HEK293 (cell line): ENCODE measurements around the gene DPF3.
"Not testable (repeated sequence)": the region's sequence is repeated elsewhere in the genome, so short reads cannot be mapped to it uniquely, and the experiment has no call there.

Experiments used
- CTCF ChIA-PET: fragments of 350-600 bp; formaldehyde crosslinking; extraction: SDS; loops from one replicate; lab custom pipeline; 2021; ENCODE audit warnings: antibody characterized with exemption; lab: Yijun Ruan, JAX
- POLR2A ChIA-PET: fragments of 300-600 bp; formaldehyde crosslinking; extraction: SDS; loops from one replicate; lab custom pipeline; 2020; ENCODE audit warnings: antibody characterized with exemption, inconsistent platforms; lab: Yijun Ruan, JAX
- H3K27ac ChIP-seq: fragments of 200-500 bp; sonication (Bioruptor generic); 2 replicates; pipeline ENCODE4 v1.5.1; 2014; ENCODE audit warnings: low read depth, low read length, control low read depth, inconsistent platforms; ENCODE audit errors: extremely low read depth
- H3K36me3 ChIP-seq, 2 experiments: fragments of 200-500 bp in 1 of 2; sonication (Bioruptor generic) in 1 of 2; 1 replicate in 1 of 2; 2 replicates in 1 of 2; pipeline ENCODE4 v1.5.1; 2014 to 2017; ENCODE audit warnings: inconsistent platforms in 2 of 2, low read length in 2 of 2; ENCODE audit not compliant: control insufficient read depth in 2 of 2, insufficient read depth in 1 of 2
- H3K4me1 ChIP-seq: fragments of 200-500 bp; sonication (Bioruptor generic); 2 replicates; pipeline ENCODE4 v1.5.1; 2014; ENCODE audit warnings: mild to moderate bottlenecking, low read length, inconsistent platforms; ENCODE audit not compliant: control insufficient read depth, insufficient read depth
- H3K4me3 ChIP-seq: 2 replicates; pipeline ENCODE4 v1.5.1; 2011; ENCODE audit warnings: low read depth, mild to moderate bottlenecking, control low read depth, low read length, moderate library complexity
- H3K9me3 ChIP-seq: fragments of 200-500 bp; sonication (Bioruptor generic); 2 replicates; pipeline ENCODE4 v1.5.1; 2014; ENCODE audit warnings: low read depth, low read length, inconsistent platforms; ENCODE audit not compliant: control insufficient read depth, insufficient read depth
- GLIS2 ChIP-seq: fragments of 450-650 bp; formaldehyde crosslinking; IDR thresholded peaks from 2 replicates; pipeline ENCODE4 v1.5.1; 2016; ENCODE audit warnings: missing biosample characterization, missing genetic modification characterization
- IKZF3 ChIP-seq: fragments of 450-650 bp; IDR thresholded peaks from 2 replicates; pipeline ENCODE4 v1.5.0; 2018; ENCODE audit warnings: missing biosample characterization, mild to moderate bottlenecking, missing genetic modification characterization, moderate library complexity
- PATZ1 ChIP-seq: fragments of 450-650 bp; formaldehyde crosslinking; IDR thresholded peaks from 2 replicates; pipeline ENCODE4 v1.5.1; 2016; ENCODE audit warnings: missing biosample characterization, missing genetic modification characterization
- TRIM28 ChIP-seq: IDR thresholded peaks from 2 replicates; pipeline ENCODE4 v1.6.1; 2011; ENCODE audit warnings: low read length, control low read depth, borderline replicate concordance
- ZBTB48 ChIP-seq: fragments of 450-650 bp; formaldehyde crosslinking; IDR thresholded peaks from 2 replicates; pipeline ENCODE4 v1.5.1; 2016; ENCODE audit warnings: missing biosample characterization, missing genetic modification characterization
- ZNF174 ChIP-seq: fragments of 450-650 bp; formaldehyde crosslinking; IDR thresholded peaks from 2 replicates; pipeline ENCODE4 v1.5.0; 2017; ENCODE audit warnings: missing biosample characterization, mild to moderate bottlenecking, missing genetic modification characterization
- ZNF202 ChIP-seq: fragments of 450-650 bp; formaldehyde crosslinking; IDR thresholded peaks from 2 replicates; pipeline ENCODE4 v1.5.1; 2016; ENCODE audit warnings: missing biosample characterization, missing genetic modification characterization, borderline replicate concordance
- ZNF24 ChIP-seq: fragments of 450-650 bp; formaldehyde crosslinking; IDR thresholded peaks from 2 replicates; pipeline ENCODE4 v1.5.1; 2016; ENCODE audit warnings: missing biosample characterization, missing genetic modification characterization
- ZNF280C ChIP-seq: fragments of 450-650 bp; formaldehyde crosslinking; IDR thresholded peaks from 2 replicates; pipeline ENCODE4 v1.5.1; 2016; ENCODE audit warnings: missing biosample characterization, missing genetic modification characterization
- ZNF341 ChIP-seq: fragments of 450-650 bp; formaldehyde crosslinking; IDR thresholded peaks from 2 replicates; pipeline ENCODE4; 2016; ENCODE audit warnings: low read depth, missing biosample characterization, missing genetic modification characterization
- ZNF670 ChIP-seq: fragments of 450-650 bp; formaldehyde crosslinking; IDR thresholded peaks from 2 replicates; pipeline ENCODE4 v1.5.1; 2016; ENCODE audit warnings: missing biosample characterization, missing genetic modification characterization, low read depth
- ZNF707 ChIP-seq: fragments of 450-650 bp; formaldehyde crosslinking; IDR thresholded peaks from 2 replicates; pipeline ENCODE4 v1.5.1; 2016; ENCODE audit warnings: missing biosample characterization, missing genetic modification characterization
- ZNF830 ChIP-seq: fragments of 450-650 bp; IDR thresholded peaks from 2 replicates; pipeline ENCODE4 v1.5.0; 2018; ENCODE audit warnings: missing biosample characterization, missing genetic modification characterization, low read depth, mild to moderate bottlenecking, moderate library complexity
- ZNF843 ChIP-seq: fragments of 450-650 bp; formaldehyde crosslinking; IDR thresholded peaks from 2 replicates; pipeline ENCODE4 v1.5.1; 2016; ENCODE audit warnings: missing biosample characterization, missing genetic modification characterization

The DPF3 gene

DNA sequence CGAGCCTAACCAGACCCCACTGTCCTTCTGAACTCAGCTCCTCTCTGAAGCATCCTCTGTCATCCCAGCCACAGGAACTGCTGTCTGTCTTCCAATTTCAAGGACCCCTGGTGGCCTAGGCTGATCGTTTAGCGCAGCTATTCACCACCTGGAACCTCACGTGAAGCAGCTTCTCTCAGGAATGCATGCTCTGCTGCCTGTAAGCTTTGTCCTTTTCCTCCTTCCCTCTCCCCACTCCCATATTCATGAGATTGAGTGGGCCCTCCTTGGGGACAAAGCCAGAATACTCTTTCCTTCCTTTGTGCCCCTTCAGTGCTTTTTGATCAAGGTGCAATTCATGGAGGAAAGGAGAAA is 17.2 kb downstream of the DPF3 start (continued):
- no peak for TF ChIP-seq PATZ1
- TF ChIP-seq IKZF3 (tag by site-specific recombination): no peak
- no peak for TF ChIP-seq ZNF280C (tag by site-specific recombination)

- no peaks in the 10 kb centered on the region for H3K36me3 ChIP-seq
- ChIA-PET CTCF (interaction anchor here (0.8 to 1.1 kb wide), 2 partner anchors 12 to 29 kb away, joined by 3 read pairs; no protein-coding TSS in a partner anchor), POLR2A (no interaction called here)
- H3K9me3 ChIP-seq: no peaks in the 10 kb centered on the region
- no peaks in the 10 kb centered on the region for H3K4me1 ChIP-seq
- no peak overlapping the region for H3K4me3 ChIP-seq
- TF ChIP-seq ZNF670 (tag by site-specific recombination): no peak
- no peak for TF ChIP-seq TRIM28
- no peak overlapping the region for H3K27ac ChIP-seq
These were observed 17.7 kb downstream of the DPF3 start for GRCh38 chr14:72876005-72876709.

DNA sequence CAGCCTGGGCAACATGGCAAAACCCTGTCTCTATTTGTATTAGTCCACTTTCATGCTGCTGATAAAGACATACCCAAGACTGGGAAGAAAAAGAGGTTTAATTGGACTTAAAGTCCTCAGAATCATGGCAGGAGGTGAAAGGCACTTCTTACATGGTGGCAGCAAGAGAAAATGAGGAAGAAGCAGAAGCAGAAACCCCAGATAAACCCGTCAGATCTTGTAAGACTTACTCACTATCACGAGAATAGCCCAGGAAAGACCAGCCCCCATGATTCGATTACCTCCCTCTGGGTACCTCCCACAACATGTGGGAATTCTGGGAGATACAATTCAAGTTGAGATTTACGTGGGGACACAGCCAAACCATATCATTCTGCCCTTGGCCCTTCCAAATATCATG is 23.0 kb downstream of the DPF3 start:
- H3K9me3 ChIP-seq, H3K4me1 ChIP-seq, H3K36me3 ChIP-seq, H3K4me3 ChIP-seq, POLR2A ChIA-PET, H3K27ac ChIP-seq: not testable (repeated sequence)
- CTCF ChIA-PET: interaction anchor here (0.6 kb wide), 1 partner anchor 133 kb away, joined by 5 read pairs; no protein-coding TSS in a partner anchor

DNA sequence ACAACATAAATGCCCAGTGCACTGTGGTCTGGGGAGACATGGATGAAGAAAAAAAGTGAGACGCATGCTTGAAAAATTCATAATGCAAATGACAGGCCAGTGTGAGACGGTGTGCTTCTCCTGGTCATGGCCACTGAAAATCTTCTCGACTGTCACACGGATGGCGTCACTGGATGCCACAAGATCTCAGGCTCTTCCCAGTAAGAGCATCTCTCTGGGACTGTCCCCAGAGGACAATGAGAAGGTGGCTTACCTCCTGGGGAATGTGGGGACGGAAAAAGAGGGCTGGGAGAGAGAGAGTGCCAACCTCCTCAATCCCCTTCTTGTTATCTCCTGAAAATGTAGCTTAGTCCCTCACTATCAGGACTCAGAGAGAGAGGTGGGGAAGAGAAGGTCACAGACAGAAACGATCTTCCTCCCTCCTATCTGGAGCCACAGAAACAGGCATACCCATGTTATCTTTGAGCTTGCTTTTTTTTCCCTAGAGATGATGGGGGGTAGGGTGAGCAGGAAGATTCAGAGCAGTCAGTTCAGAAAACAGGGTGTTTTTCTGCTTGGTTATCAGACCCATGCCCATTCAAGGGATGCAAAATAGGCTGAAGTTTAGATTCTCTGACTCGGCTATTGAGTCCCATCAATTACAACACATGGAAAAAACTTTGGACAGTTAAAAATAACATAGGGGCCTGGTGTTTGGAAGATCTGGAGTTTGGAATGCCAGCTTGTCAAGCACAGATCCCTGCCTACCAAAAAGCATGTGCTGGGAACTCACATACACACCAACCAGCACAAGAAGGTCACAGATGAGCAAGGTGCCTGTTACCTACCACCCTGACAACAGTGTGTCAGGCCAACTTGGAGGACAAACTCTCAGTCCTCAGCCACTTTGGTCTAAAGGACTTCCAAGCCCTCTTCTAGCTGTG is 24.2 kb downstream of the DPF3 start:
- CTCF ChIA-PET: interaction anchor here (0.7 kb wide), 1 partner anchor 73 kb away, joined by 4 read pairs; no protein-coding TSS in a partner anchor

More for the DNA sequence above, 24.2 kb downstream of the DPF3 start:
- TF ChIP-seq ZNF843 (tag by site-specific recombination) (no peak), GLIS2 (tag by site-specific recombination) (no peak), ZBTB48 (tag by site-specific recombination) (no peak), ZNF202 (no peak), ZNF174 (tag by site-specific recombination) (no peak), ZNF830 (no peak), ZNF24 (no peak), ZNF341 (tag by site-specific recombination) (no peak), ZNF280C (tag by site-specific recombination) (no peak), ZNF707 (tag by site-specific recombination) (no peak)
- H3K4me3 ChIP-seq: no peak overlapping the region
- no peak overlapping the region for H3K27ac ChIP-seq
- H3K4me1 ChIP-seq: no peaks in the 10 kb centered on the region
- H3K9me3 ChIP-seq: no peaks in the 10 kb centered on the region
- no peaks in the 10 kb centered on the region for H3K36me3 ChIP-seq
- POLR2A ChIA-PET: no interaction called here
